Mesenchymal stem cell (in vitro differentiated cells and primary cell): Measurements from ENCODE around the gene FABP3.

Source experiments
- DNase-seq: peaks from one replicate; pipeline ENCODE4 v3.0.0-alpha.2; 2013
- H2AFZ ChIP-seq: one replicate; pipeline ENCODE4 v1.6.1; 2013; ENCODE audit warnings: low read depth, mild to moderate bottlenecking, control low read depth, inconsistent platforms, low read length, moderate library complexity
- H2AK5ac ChIP-seq: 2 replicates; pipeline ENCODE4 v1.6.1; 2013; ENCODE audit warnings: low read length, moderate library complexity, mild to moderate bottlenecking, inconsistent platforms; ENCODE audit not compliant: severe bottlenecking
- H2BK120ac ChIP-seq: one replicate; pipeline ENCODE4 v1.6.1; 2013; ENCODE audit warnings: low read depth, mild to moderate bottlenecking, inconsistent platforms, low read length, moderate library complexity
- H2BK12ac ChIP-seq, 2 experiments: one replicate each; pipeline ENCODE4 v1.6.1; 2013; ENCODE audit warnings: inconsistent platforms in 2 of 2, low read length in 2 of 2, mild to moderate bottlenecking in 2 of 2, moderate library complexity in 2 of 2, control low read depth in 1 of 2
- H2BK15ac ChIP-seq: one replicate; pipeline ENCODE4 v1.6.1; 2013; ENCODE audit warnings: mild to moderate bottlenecking, low read depth, inconsistent platforms; ENCODE audit not compliant: poor library complexity, severe bottlenecking
- H2BK5ac ChIP-seq: 2 replicates; pipeline ENCODE4 v1.6.1; 2013; ENCODE audit warnings: low read depth, mild to moderate bottlenecking, low read length, control low read depth, inconsistent platforms; ENCODE audit not compliant: poor library complexity, severe bottlenecking
- H3K14ac ChIP-seq, 2 experiments: one replicate each; pipeline ENCODE4 v1.6.1; 2013; ENCODE audit warnings: inconsistent platforms in 2 of 2, low read length in 2 of 2, control low read depth in 1 of 2, mild to moderate bottlenecking in 1 of 2, moderate library complexity in 1 of 2
- H3K18ac ChIP-seq, 2 experiments: one replicate each; pipeline ENCODE4 v1.6.1; 2013; ENCODE audit warnings: inconsistent platforms in 2 of 2, low read length in 2 of 2, control low read depth in 1 of 2, low read depth in 1 of 2, mild to moderate bottlenecking in 1 of 2
- H3K23ac ChIP-seq, 2 experiments: one replicate each; pipeline ENCODE4 v1.6.1; 2013; ENCODE audit warnings: inconsistent platforms in 2 of 2, low read length in 2 of 2, mild to moderate bottlenecking in 2 of 2, moderate library complexity in 2 of 2, control low read depth in 1 of 2
- H3K27ac ChIP-seq: 2 replicates; pipeline ENCODE4 v1.5.1; 2013; ENCODE audit warnings: mild to moderate bottlenecking, moderate library complexity, low read length, control low read depth, inconsistent platforms; ENCODE audit not compliant: poor library complexity, severe bottlenecking
- H3K27me3 ChIP-seq, 2 experiments: 2 replicates each; pipeline versions ENCODE4 v1.6.1 to v1.7.0; 2013; ENCODE audit warnings: low read length in 2 of 2, mild to moderate bottlenecking in 2 of 2, moderate library complexity in 2 of 2, control low read depth in 1 of 2, inconsistent platforms in 1 of 2; ENCODE audit not compliant: control insufficient read depth in 1 of 2, insufficient read depth in 1 of 2
- H3K36me3 ChIP-seq, 2 experiments: 2 replicates each; pipeline versions ENCODE4 v1.6.1 to v1.7.0; 2013; ENCODE audit warnings: low read length in 2 of 2, control low read depth in 1 of 2, inconsistent platforms in 1 of 2, low read depth in 1 of 2, mild to moderate bottlenecking in 1 of 2; ENCODE audit not compliant: insufficient read depth in 2 of 2, control insufficient read depth in 1 of 2
- H3K4ac ChIP-seq, 2 experiments: one replicate each; pipeline ENCODE4 v1.6.1; 2013; ENCODE audit warnings: inconsistent platforms in 2 of 2, low read length in 2 of 2, mild to moderate bottlenecking in 2 of 2, moderate library complexity in 2 of 2, control low read depth in 1 of 2, low read depth in 1 of 2
- H3K4me1 ChIP-seq: 2 replicates; pipeline ENCODE4 v1.6.1; 2013; ENCODE audit warnings: low read depth, low read length, control low read depth; ENCODE audit not compliant: control insufficient read depth, insufficient read depth
- H3K4me2 ChIP-seq: 2 replicates; pipeline ENCODE4 v1.6.1; 2013; ENCODE audit warnings: low read length, mild to moderate bottlenecking, inconsistent platforms; ENCODE audit not compliant: poor library complexity, severe bottlenecking
- H3K4me3 ChIP-seq, 2 experiments: 2 replicates each; pipeline versions ENCODE4 v1.5.1 to v1.7.0; 2013; ENCODE audit warnings: low read length in 2 of 2, mild to moderate bottlenecking in 2 of 2, control low read depth in 1 of 2, low read depth in 1 of 2; ENCODE audit not compliant: insufficient read depth in 1 of 2
- H3K79me1 ChIP-seq: replicated peaks from 2 replicates; pipeline ENCODE4 v1.6.1; 2013; ENCODE audit warnings: mild to moderate bottlenecking, control low read depth, low read length, inconsistent platforms; ENCODE audit not compliant: poor library complexity, severe bottlenecking
- H3K9ac ChIP-seq: 2 replicates; pipeline ENCODE4 v1.7.0; 2013; ENCODE audit warnings: mild to moderate bottlenecking, low read length, moderate library complexity
- H3K9me3 ChIP-seq: 2 replicates; pipeline ENCODE4 v1.7.0; 2013; ENCODE audit warnings: mild to moderate bottlenecking, low read length; ENCODE audit not compliant: control insufficient read depth
- H4K8ac ChIP-seq: one replicate; pipeline ENCODE4 v1.6.1; 2013; ENCODE audit warnings: inconsistent platforms, mild to moderate bottlenecking, low read length, moderate library complexity
- H4K91ac ChIP-seq: one replicate; pipeline ENCODE4 v1.6.1; 2013; ENCODE audit warnings: mild to moderate bottlenecking, low read length, inconsistent platforms
- WGBS: methylation state at CpG from one replicate; pipeline ENCODE4 v1.1.7; 2013; ENCODE audit warnings: mixed read lengths; 5-methylcytosine and 5-hydroxymethylcytosine counted together

Gene FABP3

DNA sequence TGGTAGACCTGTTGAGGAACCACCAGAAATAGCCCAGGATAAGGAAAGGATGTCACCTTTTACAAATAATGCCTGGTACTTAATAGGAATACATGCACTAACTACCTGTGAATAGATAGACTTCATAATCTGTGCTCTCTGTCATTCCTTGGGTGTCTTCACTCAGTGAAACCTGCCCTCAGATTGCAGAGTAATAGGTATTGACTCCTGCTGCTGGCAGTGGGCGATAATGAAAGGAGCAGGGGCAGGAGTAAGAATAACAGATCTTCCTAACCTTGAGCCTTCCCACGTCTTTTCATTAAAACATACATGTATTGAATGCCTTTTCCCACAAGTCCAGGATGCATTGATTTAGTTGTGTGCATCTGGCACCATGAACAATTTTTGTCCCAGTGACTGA, 16.4 kb downstream of the FABP3 start:
- no peak overlapping the region for H3K23ac ChIP-seq
- no peak overlapping the region for H4K8ac ChIP-seq
- WGBS = 100% methylated on average over 1 of the region's 2 CpGs
- H2BK120ac ChIP-seq = no peak overlapping the region
- DNase-seq = no peak
- peaks cover 17 to 62% of the 10 kb centered on the region in 2 experiments for H3K36me3 ChIP-seq
- H3K4ac ChIP-seq = no peak overlapping the region
- no peak overlapping the region for H3K18ac ChIP-seq
- no peak overlapping the region for H2AK5ac ChIP-seq
- H4K91ac ChIP-seq = no peak overlapping the region
- peaks cover 14% of the 10 kb centered on the region for H3K79me1 ChIP-seq
- H3K27me3 ChIP-seq = no peaks in the 10 kb centered on the region
- no peak overlapping the region for H2BK12ac ChIP-seq
- no peak overlapping the region for H3K4me2 ChIP-seq
- no peak overlapping the region for H3K4me3 ChIP-seq
- H3K4me1 ChIP-seq = no peaks in the 10 kb centered on the region
- no peak overlapping the region for H3K9ac ChIP-seq
- H2BK15ac ChIP-seq = no peak overlapping the region
- no peak overlapping the region for H2BK5ac ChIP-seq
- no peak overlapping the region for H3K14ac ChIP-seq
- H3K27ac ChIP-seq = no peak overlapping the region
- H2AFZ ChIP-seq = no peak overlapping the region
- H3K9me3 ChIP-seq = no peaks in the 10 kb centered on the region

DNA sequence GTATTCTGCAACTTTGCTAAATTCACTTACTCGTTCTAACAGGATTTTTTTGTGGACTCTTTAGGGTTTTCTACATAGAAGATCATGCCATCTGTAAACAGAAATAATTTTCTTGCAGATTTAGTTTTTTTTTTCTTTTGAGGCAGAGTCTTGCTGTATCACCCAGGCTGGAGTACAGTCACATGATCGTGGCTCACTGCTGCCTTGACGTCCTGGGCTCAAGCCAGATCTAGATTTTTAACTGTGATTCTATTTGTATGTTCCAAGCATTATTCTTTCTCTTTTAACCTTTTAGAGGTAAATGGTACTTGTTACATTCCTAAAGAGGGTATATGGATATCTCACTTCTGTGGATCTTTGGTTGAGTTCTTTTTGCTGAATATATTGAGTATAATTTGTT, 18.6 kb downstream of the FABP3 start:
- H3K23ac ChIP-seq = no peak overlapping the region
- H3K18ac ChIP-seq = no peak overlapping the region
- no peak overlapping the region for H3K4ac ChIP-seq
- no peak overlapping the region for H2BK15ac ChIP-seq
- H2AK5ac ChIP-seq = no peak overlapping the region
- H3K27me3 ChIP-seq = no peaks in the 10 kb centered on the region
- no peak overlapping the region for H3K4me2 ChIP-seq
- H3K14ac ChIP-seq = no peak overlapping the region
- H3K9me3 ChIP-seq = no peaks in the 10 kb centered on the region
- H4K91ac ChIP-seq = no peak overlapping the region
- H4K8ac ChIP-seq = no peak overlapping the region
- H2BK120ac ChIP-seq = no peak overlapping the region
- peak overlapping the region; percentile 79 for H3K9ac ChIP-seq
- H3K4me3 ChIP-seq = no peak overlapping the region
- H2BK5ac ChIP-seq = no peak overlapping the region
- no peak for DNase-seq
- no peak overlapping the region for H2BK12ac ChIP-seq
- no peak overlapping the region for H2AFZ ChIP-seq
- no peaks in the 10 kb centered on the region for H3K4me1 ChIP-seq
- H3K27ac ChIP-seq = no peak overlapping the region
- peaks cover 11 to 69% of the 10 kb centered on the region in 2 experiments for H3K36me3 ChIP-seq
- H3K79me1 ChIP-seq = peaks cover 11% of the 10 kb centered on the region
- 100% methylated on average over 1 of the region's 3 CpGs for WGBS

GRCh38 chr1:31348449-31348848, 24.4 kb downstream of the FABP3 start:
- no peaks in the 10 kb centered on the region for H3K4me1 ChIP-seq
- no peak for DNase-seq
- H3K9ac ChIP-seq = no peak overlapping the region
- no peak overlapping the region for H2BK5ac ChIP-seq
- no peaks in the 10 kb centered on the region for H3K27me3 ChIP-seq
- no peak overlapping the region for H3K27ac ChIP-seq
- no peak overlapping the region for H3K18ac ChIP-seq
- no peak overlapping the region for H3K14ac ChIP-seq
- no CpG with 5 or more reads among the region's 1 CpG for WGBS
- no peak overlapping the region for H3K4ac ChIP-seq
- H3K79me1 ChIP-seq = peaks cover 2% of the 10 kb centered on the region
- no peak overlapping the region for H2BK15ac ChIP-seq
- H3K4me3 ChIP-seq = no peak overlapping the region
- no peak overlapping the region for H2AK5ac ChIP-seq
- no peaks in the 10 kb centered on the region for H3K9me3 ChIP-seq
- H2AFZ ChIP-seq = no peak overlapping the region
- no peak overlapping the region for H3K4me2 ChIP-seq
- H3K23ac ChIP-seq = no peak overlapping the region
- H4K91ac ChIP-seq = no peak overlapping the region
- no peak overlapping the region for H4K8ac ChIP-seq
- H2BK12ac ChIP-seq = no peak overlapping the region
- H3K36me3 ChIP-seq = peaks cover 11 to 86% of the 10 kb centered on the region in 2 experiments
- H2BK120ac ChIP-seq = no peak overlapping the region

GRCh38 chr1:31346785-31347184, 26.1 kb downstream of the FABP3 start:
- no peak overlapping the region for H3K18ac ChIP-seq
- no peaks in the 10 kb centered on the region for H3K9me3 ChIP-seq
- H2AK5ac ChIP-seq = no peak overlapping the region
- no peak overlapping the region for H3K4me3 ChIP-seq
- H2BK120ac ChIP-seq = no peak overlapping the region
- no peaks in the 10 kb centered on the region for H3K4me1 ChIP-seq
- H4K8ac ChIP-seq = no peak overlapping the region
- no peak overlapping the region for H2AFZ ChIP-seq
- peaks cover 10 to 76% of the 10 kb centered on the region in 2 experiments for H3K36me3 ChIP-seq
- H3K23ac ChIP-seq = no peak overlapping the region
- no peak for DNase-seq
- no peak overlapping the region for H2BK15ac ChIP-seq
- H3K79me1 ChIP-seq = no peaks in the 10 kb centered on the region
- H3K27ac ChIP-seq = no peak overlapping the region
- no peak overlapping the region for H2BK5ac ChIP-seq
- no peak overlapping the region for H3K4me2 ChIP-seq
- no peak overlapping the region for H3K9ac ChIP-seq
- H3K27me3 ChIP-seq = no peaks in the 10 kb centered on the region
- H3K14ac ChIP-seq = no peak overlapping the region
- no peak overlapping the region for H2BK12ac ChIP-seq
- no peak overlapping the region for H3K4ac ChIP-seq
- H4K91ac ChIP-seq = no peak overlapping the region
